Activated T-cell treated with anti-CD3 and anti-CD28 coated beads for 1 hour (primary cell): ENCODE measurements around the gene PDE3A.
"Not testable (repeated sequence)": the region's sequence is repeated elsewhere in the genome, so short reads cannot be mapped to it uniquely, and the experiment has no call there.

Source experiments
- DNase-seq: peaks from one replicate; pipeline ENCODE4 v3.0.0-alpha.2; 2020; ENCODE audit warnings: low read depth

PDE3A gene

GRCh38 chr12:20551742-20552442, 183.6 kb downstream of the PDE3A start:
- DNase-seq, result not testable (repeated sequence)

DNA sequence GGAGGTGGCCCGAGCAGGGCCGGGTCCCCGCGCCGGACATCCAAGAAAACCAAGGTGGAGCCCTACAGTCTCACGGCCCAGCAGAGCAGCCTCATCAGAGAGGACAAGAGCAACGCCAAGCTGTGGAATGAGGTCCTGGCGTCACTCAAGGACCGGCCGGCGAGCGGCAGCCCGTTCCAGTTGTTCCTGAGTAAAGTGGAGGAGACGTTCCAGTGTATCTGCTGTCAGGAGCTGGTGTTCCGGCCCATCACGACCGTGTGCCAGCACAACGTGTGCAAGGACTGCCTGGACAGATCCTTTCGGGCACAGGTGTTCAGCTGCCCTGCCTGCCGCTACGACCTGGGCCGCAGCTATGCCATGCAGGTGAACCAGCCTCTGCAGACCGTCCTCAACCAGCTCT, 184.2 kb downstream of the PDE3A start:
- not testable (repeated sequence) for DNase-seq

DNA sequence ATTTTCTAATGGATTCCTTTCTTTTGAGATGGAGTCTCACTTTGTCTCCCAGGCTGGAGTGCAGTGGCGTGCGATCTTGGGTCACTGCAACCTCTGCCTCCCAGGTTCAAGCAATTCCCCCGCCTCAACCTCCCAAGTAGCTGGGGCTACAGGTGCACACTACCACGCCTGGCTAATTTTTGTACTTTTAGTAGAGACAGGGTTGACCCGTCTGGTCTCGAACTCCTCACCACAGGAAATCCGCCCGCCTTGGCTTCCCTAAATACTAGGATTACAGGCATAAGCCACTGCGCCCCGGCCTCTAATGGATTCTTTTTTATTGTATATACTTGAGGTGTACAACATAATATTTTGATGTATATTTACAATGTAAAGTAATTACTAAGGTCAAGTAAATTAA, 186.7 kb downstream of the PDE3A start:
- DNase-seq, result no peak

DNA sequence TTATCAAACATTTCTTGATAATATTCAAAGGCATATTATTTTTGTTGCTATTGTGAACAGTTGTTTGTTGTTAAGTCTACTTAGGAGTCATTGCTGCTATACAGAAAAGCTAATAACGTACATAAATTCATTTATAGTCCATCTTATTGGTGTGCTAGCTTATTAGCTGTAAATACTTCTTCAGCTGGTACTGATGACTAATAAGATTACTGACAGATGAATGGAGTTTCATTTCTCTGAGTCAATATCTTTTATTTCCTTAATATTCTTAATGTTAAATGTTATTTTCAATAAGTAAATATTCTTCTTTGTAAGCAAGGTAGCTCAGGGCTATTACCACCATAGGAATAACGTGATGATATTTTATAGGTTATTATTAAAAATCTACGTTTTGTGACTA, 187.4 kb downstream of the PDE3A start:
- no peak for DNase-seq

- DNase-seq, result no peak
Observed at GRCh38 chr12:20557096-20557495, 188.8 kb downstream of the PDE3A start.

DNA sequence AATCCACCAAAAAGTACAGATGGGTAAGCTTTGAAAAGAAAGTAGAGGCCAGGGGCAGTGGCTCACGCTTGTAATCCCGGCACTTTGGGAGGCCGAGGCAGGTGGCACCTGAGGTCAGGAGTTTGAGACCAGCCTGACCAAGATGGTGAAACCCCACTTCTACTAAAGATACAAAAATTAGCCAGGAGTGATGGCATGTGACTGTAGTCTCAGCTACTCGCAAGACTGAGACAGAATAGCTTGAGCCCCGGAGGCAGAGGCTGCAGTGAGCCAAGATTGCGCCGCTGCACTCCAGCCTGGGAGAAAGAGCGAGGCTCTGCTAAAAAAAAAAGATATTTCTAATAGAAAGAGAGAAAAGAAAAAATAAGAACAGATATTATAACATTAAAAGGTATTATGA, 192.6 kb downstream of the PDE3A start:
- DNase-seq, result no peak

GRCh38 chr12:20561871-20562270, 193.5 kb downstream of the PDE3A start:
- no peak for DNase-seq

GRCh38 chr12:20567413-20567812, 199.1 kb downstream of the PDE3A start:
- no peak for DNase-seq

GRCh38 chr12:20572451-20572850, 204.1 kb downstream of the PDE3A start:
- DNase-seq, result no peak

GRCh38 chr12:20576528-20576927, 208.2 kb downstream of the PDE3A start:
- no peak for DNase-seq

DNA sequence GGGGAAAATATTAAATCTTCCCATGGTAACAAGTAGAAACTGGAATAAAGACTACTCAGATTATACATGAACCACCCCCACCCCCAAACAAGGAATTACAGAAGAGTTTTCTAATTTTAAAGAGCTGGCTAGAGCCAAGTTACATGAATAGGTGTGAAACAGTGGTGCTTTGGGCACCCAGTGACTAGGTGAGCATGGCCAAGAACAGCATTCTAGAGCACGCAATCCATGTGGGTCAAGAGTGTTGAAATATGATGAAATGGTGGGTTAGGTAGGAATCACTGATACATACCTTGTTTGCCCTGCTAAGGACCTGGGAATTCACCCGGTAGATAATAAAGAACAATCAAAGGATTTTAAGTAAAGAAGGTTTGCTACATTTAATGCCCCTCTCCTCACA, 208.7 kb downstream of the PDE3A start:
- no peak for DNase-seq

- no peak for DNase-seq
Observed at GRCh38 chr12:20578142-20578541, 209.8 kb downstream of the PDE3A start.

DNA sequence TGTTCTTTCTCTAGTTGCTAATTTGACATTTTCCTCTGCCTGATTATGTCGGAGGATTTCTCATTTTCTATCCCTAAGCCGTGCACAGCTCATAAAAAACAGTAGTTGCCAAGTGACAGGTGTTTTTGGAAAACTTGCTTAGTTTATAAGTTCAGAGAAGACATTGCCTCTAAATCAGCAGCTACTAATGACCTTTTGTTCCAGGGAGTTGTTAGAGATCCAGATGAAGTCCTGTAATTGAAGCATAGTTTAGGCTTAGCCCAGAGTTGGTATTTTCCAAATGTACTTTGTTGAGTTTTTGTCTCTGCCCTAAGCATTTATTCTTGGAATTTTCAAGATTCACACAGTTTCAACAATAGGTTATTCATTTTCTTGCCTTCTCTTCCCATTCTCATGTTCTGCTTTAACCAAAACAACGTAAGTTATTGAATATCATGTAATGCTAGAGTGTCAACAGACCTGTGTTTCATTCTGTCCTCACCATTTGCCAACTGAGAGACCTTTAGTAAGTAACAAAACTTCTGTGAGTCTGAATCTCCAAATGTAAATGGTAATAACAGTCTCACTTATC, 216.8 kb downstream of the PDE3A start:
- DNase-seq, result no peak

GRCh38 chr12:20585913-20586312, 217.6 kb downstream of the PDE3A start:
- no peak for DNase-seq

DNA sequence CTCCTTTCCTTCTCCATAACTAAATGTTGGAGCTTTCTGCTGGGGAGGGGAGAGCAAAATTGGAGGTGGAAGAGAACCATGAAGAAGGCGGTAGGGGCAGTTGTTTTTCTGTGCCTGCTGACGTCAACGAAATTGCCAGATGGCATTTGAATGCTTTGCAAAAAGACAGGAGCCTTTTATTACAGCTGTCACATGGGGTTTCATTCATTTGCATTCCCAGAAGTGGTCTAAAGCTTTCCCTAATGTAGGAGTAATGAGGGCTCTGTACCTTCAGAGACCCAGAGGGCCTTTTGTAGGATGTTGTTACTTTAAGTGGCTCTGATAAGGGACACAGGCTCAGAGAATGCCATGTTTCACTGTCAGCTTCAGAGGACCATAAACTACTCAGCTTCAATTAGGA, 219.7 kb downstream of the PDE3A start:
- DNase-seq, result no peak

DNA sequence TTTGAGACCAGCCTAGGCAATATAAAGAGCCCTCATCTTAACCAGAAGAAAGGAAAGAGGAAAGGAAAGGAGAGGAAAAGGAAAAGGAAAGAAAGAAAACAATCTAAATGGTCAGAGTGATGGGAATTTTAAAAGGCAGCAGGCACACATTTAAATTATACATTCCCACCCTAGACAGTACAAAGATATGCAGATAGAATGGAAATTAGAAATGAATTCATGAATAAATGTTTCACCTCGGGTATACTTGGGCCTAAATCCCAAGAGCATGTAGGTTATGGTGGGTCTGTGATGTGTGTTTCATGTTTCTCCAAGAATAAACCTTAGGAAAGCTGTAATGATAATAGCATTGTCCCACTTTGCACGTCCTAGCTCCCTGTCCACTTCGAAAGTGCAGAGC, 222.2 kb downstream of the PDE3A start:
- DNase-seq, result no peak

DNA sequence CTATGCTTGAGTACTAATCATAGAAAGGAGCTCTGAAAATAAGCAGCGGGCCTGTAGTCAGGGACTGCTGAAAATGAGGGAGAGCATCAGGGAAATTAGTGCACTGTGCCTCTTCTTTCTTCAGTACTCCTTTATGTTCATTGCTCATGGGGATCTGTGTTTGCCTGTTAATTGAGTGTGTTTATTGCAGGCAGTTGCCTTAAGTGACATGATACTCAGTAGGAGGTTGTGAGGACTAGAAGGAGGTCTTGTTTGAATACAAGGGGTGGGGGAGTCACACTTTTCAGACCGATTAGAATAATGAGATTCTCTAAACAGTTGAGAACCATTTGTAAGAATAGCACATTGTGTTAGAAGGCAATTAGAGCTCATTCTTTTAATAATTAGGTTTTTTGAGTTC, 224.2 kb downstream of the PDE3A start:
- no peak for DNase-seq

GRCh38 chr12:20593611-20594010, 225.3 kb downstream of the PDE3A start:
- DNase-seq, result no peak

- no peak for DNase-seq
Observed at GRCh38 chr12:20596061-20596460, 227.7 kb downstream of the PDE3A start.

DNA sequence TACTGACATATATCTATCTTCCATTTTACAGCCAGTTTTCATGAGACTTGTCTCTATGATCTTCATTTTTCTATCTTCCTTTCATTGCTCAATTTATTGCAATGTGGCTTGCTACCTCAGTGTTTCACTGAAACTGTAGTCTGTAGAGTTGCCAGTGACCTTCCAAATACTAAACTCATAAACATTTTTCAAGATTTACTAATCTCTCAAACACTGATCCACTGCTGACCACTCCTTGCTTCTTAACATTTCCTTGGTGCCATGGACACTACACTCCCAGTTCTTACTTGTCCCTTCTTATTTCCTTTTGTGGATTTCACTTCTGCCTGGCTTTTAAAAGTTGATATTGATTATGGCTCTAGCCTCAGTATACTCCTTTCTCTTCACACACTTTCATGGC, 231.4 kb downstream of the PDE3A start:
- DNase-seq, result no peak

DNA sequence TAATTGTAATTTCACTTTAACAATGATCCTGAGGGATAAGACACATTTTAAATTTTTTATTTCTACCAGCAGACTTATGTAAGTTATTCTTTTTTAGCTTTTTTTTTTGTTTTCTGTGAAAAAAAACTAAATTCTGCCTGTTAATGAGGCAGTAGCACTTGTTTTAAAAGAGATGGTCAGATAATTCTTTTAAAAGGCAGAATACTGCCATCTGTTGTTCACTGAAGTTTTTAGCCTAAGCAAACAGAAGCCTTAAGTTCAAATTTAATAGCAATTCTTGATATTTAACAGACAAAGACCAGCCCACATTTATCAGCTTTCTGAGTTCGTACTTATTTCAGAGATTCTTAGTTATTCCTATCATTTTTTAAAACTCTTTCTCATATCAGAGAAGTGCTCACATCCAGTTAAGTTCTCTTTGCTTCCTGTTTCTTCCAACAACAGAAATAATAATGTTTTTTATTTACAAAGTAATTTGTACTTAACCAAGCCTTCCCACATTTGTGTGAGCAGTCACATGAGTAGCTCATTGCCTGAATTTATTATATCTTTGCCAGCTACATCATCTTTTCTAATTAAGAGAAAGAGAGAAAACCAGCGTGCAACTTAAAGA, 233.4 kb downstream of the PDE3A start:
- no peak for DNase-seq

GRCh38 chr12:20602641-20603391, 234.5 kb downstream of the PDE3A start:
- no peak for DNase-seq
